Measurements from ENCODE around the gene TP53BP1.

The TP53BP1 gene

DNA sequence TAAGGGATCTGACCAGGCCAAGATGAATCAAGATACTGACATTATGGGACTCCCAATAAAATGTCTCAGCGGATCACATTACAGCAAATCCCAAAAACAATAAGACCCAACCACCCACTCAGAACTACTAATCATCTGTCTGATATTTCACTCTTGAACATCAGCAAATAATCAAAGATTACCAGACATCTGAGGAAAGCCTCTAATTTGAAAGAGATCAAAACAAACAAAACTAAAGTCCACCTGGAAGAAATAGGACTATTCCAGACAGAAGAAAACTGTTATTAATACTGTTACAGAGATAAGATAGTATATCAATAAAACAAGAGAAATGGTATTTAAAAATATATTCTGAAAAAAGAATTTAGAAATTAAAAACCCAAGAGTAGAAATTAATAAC lies 29.0 kb downstream of the TP53BP1 start:
- no peak overlapping the region for H3K4me3 ChIP-seq (IDR thresholded peaks at IDR 0.05; ENCODE audit: insufficient read depth, low read depth, low read length)
- no peaks in the 10 kb centered on the region for H3K79me2 ChIP-seq (ENCODE audit: insufficient read depth, low read depth)
- H3K27ac ChIP-seq: no peak overlapping the region
- H4K20me1 ChIP-seq (ENCODE audit: insufficient read depth): no peaks in the 10 kb centered on the region
- H3K9ac ChIP-seq: no peak overlapping the region
- peaks cover 8% of the 10 kb centered on the region for H3K4me1 ChIP-seq (ENCODE audit: low read depth, poor library complexity, severe bottlenecking)
- no peaks in the 10 kb centered on the region for H3K36me3 ChIP-seq (ENCODE audit: insufficient read depth)
- no peak overlapping the region for H2AFZ ChIP-seq (ENCODE audit: low read depth)
- TF ChIP-seq, protein P1, sequence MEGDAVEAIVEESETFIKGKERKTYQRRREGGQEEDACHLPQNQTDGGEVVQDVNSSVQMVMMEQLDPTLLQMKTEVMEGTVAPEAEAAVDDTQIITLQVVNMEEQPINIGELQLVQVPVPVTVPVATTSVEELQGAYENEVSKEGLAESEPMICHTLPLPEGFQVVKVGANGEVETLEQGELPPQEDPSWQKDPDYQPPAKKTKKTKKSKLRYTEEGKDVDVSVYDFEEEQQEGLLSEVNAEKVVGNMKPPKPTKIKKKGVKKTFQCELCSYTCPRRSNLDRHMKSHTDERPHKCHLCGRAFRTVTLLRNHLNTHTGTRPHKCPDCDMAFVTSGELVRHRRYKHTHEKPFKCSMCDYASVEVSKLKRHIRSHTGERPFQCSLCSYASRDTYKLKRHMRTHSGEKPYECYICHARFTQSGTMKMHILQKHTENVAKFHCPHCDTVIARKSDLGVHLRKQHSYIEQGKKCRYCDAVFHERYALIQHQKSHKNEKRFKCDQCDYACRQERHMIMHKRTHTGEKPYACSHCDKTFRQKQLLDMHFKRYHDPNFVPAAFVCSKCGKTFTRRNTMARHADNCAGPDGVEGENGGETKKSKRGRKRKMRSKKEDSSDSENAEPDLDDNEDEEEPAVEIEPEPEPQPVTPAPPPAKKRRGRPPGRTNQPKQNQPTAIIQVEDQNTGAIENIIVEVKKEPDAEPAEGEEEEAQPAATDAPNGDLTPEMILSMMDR (conservative IDR thresholded peaks at IDR 0.05; ENCODE audit: low read depth, low read length): no peak
- H3K27me3 ChIP-seq (ENCODE audit: insufficient read depth, low read depth): no peaks in the 10 kb centered on the region
- no peak overlapping the region for H3K4me2 ChIP-seq

DNA sequence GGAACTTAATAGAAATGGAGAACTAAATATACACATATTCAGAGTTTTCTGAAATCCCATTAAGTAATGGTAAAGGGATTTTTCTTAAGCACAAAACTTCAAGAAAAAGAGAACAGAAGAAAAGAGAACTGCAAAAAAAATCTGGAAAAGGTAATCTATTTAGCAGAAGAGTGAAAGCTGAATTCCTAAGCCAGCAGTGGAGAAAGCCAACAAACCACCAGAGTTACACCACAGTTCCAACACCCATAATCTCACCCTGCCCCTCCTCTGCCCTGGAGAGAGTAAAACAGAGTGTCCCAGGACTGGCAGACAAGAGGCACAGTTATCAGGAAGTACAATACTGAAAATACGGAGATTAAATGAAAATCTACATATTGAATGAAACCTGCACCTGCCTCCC lies 29.4 kb downstream of the TP53BP1 start:
- Histone ChIP-seq H3K4me1 (ENCODE audit: low read depth, poor library complexity, severe bottlenecking) (peaks cover 8% of the 10 kb centered on the region), H3K9ac (no peak overlapping the region), H2AFZ (ENCODE audit: low read depth) (no peak overlapping the region), H3K4me3 (IDR thresholded peaks at IDR 0.05; ENCODE audit: insufficient read depth, low read depth, low read length) (no peak overlapping the region), H3K27me3 (ENCODE audit: insufficient read depth, low read depth) (no peaks in the 10 kb centered on the region), H3K4me2 (no peak overlapping the region), H3K36me3 (ENCODE audit: insufficient read depth) (no peaks in the 10 kb centered on the region), H4K20me1 (ENCODE audit: insufficient read depth) (no peaks in the 10 kb centered on the region), H3K27ac (no peak overlapping the region), H3K79me2 (ENCODE audit: insufficient read depth, low read depth) (no peaks in the 10 kb centered on the region)
- TF ChIP-seq, protein P1 (conservative IDR thresholded peaks at IDR 0.05; ENCODE audit: low read depth, low read length): no peak

DNA sequence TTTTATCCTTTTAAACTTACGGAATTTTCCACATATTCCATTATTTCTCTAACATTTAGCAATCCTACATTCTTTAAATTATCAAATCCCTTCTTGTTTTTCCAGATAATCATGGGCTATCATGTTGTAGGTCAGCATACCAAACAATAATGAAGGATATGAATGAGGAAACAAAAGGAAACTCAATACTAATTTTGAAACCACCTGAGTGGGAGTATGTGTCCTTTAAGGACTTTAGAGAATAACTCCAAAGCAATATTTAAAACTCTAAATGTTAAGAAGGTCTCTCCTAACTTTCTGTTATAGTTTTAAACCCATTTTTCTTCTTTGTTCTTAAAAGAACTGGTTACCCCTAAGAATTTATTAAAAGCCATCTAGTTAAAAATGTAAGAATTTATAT lies 43.0 kb downstream of the TP53BP1 start:
- Histone ChIP-seq H3K4me2 (no peak overlapping the region), H3K27me3 (ENCODE audit: insufficient read depth, low read depth) (no peaks in the 10 kb centered on the region), H3K27ac (no peak overlapping the region), H4K20me1 (ENCODE audit: insufficient read depth) (no peaks in the 10 kb centered on the region), H3K4me1 (ENCODE audit: low read depth, poor library complexity, severe bottlenecking) (no peaks in the 10 kb centered on the region), H3K4me3 (IDR thresholded peaks at IDR 0.05; ENCODE audit: insufficient read depth, low read depth, low read length) (no peak overlapping the region), H3K79me2 (ENCODE audit: insufficient read depth, low read depth) (no peaks in the 10 kb centered on the region), H3K36me3 (ENCODE audit: insufficient read depth) (no peaks in the 10 kb centered on the region), H2AFZ (ENCODE audit: low read depth) (no peak overlapping the region), H3K9ac (no peak overlapping the region)
- TF ChIP-seq, protein P1 (conservative IDR thresholded peaks at IDR 0.05; ENCODE audit: low read depth, low read length): no peak

DNA sequence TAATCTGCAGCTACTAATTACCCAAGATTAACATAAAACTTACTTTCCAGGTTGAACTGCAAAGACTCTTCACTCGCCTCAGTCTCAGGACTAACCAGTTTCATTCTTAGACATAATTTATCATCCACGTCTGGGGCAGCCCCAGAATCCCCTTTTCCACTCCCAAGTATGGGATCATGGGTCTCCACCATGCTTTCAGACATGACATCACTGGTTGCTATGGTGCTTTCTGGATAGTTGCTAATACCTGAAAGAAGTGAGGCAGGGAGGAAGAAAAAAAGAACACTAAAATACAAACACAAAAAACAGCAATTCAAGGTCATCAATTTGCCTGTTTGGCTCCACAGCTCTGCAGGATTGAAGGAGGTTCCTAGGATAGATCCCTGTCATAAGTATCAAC lies 46.6 kb downstream of the TP53BP1 start:
- Histone ChIP-seq H3K9ac (no peak overlapping the region), H3K4me2 (no peak overlapping the region), H3K4me1 (ENCODE audit: low read depth, poor library complexity, severe bottlenecking) (peaks cover 11% of the 10 kb centered on the region), H4K20me1 (ENCODE audit: insufficient read depth) (no peaks in the 10 kb centered on the region), H3K36me3 (ENCODE audit: insufficient read depth) (no peaks in the 10 kb centered on the region), H2AFZ (ENCODE audit: low read depth) (no peak overlapping the region), H3K27ac (no peak overlapping the region), H3K79me2 (ENCODE audit: insufficient read depth, low read depth) (no peaks in the 10 kb centered on the region), H3K4me3 (IDR thresholded peaks at IDR 0.05; ENCODE audit: insufficient read depth, low read depth, low read length) (no peak overlapping the region), H3K27me3 (ENCODE audit: insufficient read depth, low read depth) (no peaks in the 10 kb centered on the region)
- TF ChIP-seq, protein P1 (conservative IDR thresholded peaks at IDR 0.05; ENCODE audit: low read depth, low read length): no peak
